ENCODE data around the gene HGD.
"Not testable (repeated sequence)": the region's sequence is repeated elsewhere in the genome, so short reads cannot be mapped to it uniquely, and the experiment has no call there.

Gene HGD

DNA sequence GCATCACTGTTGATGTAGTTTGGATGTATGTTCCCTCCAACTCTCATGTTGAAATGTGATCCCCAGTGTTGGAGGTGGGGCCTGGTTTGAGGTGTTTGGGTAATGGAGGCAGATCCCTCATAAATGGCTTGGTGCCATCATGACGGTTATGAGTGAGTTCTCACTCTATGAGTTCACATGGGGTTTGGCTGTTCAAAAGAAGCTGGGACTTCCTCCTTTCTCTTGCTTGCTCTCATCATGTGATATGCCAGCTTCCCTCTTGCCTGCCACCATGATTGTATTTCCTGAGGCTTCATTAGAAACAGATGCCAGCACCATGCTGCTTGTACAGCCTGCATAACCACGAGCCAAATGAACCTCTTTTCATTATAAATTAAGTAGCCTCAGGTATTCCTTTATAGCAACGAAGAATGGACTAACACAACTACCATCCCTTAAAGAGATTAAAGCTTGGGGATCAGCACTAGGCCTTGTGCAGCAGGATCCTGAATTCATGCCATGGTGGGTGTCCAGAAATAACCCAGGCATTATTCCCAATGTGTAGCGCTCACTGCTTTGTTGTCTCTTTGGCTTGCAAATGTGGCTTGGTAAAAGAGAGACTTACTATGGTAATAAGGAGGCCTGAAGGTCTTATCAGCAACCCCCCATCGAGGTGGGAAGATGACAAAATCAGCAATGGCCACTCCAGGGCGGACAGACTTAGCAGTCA is 44.0 kb downstream of the HGD start:
- DNase-seq, result peak; percentile 83

GRCh38 chr3:120636795-120637401 is 45.1 kb downstream of the HGD start:
- DNase-seq, result peak; percentile 10

DNA sequence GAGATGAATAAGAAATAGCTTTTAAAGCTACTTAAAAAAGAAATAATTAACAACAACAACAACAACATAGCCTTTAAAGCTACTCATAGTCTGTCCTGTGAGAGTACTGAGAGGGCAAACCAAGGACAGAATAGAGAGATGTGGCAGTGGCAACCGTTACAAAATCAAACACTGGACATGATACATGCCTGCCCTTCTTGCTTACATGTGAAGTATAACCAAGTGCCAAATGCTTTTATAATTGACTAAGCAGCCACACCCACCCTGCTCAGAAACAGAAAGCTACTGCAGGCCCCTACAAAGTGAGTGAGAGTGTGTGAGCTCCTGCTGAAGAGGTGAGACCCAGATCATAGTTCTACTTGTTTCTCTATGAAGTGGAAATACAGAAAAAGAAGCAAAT is 47.5 kb downstream of the HGD start:
- DNase-seq, result no peak

DNA sequence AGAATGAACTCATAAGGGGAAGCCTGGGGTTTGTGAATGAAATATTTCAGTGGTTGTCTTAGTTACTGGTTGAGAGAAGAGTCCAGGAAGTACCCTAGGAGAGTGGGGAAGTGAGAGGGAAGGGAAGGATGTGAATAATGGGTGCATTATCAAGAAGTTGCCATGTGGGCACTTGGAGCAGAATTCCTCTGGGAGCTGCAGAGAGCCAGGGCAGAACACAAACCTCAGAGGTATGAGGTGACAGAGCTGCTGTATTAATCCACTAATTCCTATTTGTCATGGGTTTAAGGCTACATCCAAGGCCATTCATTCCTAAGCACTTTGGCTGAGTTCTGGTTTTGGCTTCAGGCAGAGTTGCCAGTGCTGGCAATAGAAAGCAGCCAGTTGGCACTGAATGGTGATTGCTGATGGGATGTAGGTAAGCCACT is 56.9 kb downstream of the HGD start:
- DNase-seq, result no peak

- no peak for DNase-seq
Measured at GRCh38 chr3:120623727-120624093, 58.3 kb downstream of the HGD start.

- DNase-seq, result no peak
Measured at GRCh38 chr3:120622870-120623726, 58.9 kb downstream of the HGD start.

- no peak for DNase-seq
Measured at GRCh38 chr3:120622457-120622856, 59.6 kb downstream of the HGD start.

DNA sequence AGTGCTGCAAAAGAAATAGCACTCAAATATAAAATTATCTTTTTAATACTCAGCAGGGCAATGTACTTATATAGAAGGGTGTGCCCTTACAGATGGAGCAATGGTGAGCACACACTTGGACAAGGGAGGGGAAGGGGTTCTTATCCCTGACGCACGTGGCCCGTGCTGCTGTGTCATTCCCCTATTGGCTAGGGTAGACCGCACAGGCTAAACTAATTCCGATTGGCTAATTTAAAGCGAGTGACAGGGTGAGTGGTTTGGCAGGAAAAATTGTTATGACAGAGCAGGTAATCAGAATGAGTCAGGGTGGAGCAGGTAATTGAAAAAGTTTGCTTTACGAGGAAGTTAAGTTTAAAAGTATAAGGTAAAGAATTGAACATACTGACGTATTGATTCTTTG is 65.3 kb downstream of the HGD start:
- not testable (repeated sequence) for DNase-seq

DNA sequence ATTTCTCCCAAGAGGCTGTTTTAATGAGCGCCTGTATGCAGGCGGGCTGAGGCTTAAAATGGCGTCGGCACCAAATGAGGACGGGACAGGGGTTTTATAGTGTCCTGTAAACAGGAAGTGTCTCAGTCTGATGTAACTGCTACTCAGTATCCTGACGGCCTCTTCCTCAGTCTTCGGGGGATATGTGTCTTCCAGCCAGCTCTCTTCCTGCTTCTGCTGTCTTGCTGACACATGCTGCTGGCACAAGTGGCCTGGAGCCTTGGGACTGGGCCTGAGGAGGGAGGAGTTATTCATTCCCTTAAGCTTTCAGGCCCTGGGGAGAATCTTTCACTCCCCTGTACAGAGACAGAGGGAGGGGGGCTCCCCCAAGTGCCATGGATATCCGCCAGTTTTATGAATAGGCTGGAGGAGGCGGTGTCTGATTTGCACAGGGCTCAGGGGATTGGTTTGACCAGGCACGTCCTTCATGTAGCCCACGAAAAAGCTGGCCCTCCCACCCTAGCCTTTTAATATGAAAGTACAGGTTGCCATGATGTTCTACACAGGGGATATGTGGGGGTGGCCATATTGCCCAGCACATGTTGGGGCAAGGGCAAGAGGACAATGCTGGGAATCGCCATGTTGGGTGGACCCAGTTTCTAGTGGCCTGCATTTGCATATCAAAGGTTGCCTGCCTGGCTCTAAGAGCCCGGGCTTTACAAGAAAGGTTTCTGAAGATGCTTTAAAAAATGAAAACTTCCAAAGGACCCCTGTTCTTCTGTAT is 66.0 kb downstream of the HGD start:
- DNase-seq, result peak; percentile 84

- DNase-seq, result no peak
Measured at GRCh38 chr3:120614765-120615164, 67.3 kb downstream of the HGD start.

DNA sequence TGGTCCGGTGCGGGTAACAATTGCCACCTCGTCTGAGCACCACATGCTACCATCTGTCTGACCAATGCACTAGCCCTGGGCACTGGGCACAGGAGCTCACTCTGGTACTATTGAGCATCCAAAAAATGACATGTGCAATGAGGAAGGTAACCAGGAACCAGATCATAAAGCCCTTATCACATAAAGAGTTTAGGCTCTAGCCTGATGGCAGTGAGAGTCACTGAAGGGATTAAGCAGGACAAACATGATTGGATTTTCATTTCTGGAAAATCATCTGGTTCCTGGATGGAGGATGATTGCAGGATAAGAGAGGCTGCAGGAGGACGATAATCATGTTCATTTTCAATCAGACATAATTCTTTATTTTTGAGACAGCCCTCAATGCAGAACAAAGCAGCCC is 73.5 kb downstream of the HGD start:
- DNase-seq, result no peak

DNA sequence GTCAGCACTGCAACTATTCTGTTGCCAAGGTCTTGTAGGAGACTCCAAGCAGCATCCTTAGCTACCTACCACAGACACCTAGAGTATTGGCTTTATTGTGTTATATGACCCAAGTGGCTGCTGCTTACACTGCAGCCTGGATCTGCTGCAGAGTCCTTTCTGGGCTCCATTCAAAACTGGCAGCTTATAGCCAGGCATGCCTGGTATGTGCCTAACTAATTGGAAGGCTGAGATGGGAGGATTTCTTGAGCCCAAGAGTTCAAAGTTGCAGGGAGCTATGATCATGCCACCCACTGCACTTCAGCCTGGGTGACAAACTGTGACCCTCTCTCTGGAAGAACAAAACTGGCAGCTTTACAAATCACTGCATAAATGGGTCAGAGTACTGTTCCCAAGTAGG is 77.3 kb downstream of the HGD start:
- DNase-seq, result no peak

GRCh38 chr3:120604382-120604781 is 77.7 kb downstream of the HGD start:
- no peak for DNase-seq

DNA sequence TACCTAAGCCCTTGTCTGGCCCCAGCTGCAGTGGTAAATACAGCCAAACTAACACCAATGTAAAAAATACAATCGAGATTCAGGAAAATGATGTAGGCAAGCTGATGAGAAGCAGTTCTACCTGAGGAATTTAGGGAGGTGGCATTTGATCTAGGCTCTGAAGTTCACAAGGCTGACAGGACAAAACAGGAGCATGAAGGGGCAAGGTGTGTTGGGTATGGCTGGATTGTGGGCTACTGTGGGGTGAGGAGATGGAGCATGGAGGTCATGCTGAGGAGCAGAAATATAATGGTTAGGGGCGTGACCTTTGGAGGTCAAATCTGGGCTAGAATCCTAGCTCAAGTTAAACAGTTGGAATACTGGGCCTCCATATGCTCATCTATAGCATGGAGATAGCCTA is 79.4 kb downstream of the HGD start:
- DNase-seq, result no peak

GRCh38 chr3:120601554-120601953 is 80.5 kb downstream of the HGD start:
- no peak for DNase-seq

GRCh38 chr3:120599211-120599610 is 82.8 kb downstream of the HGD start:
- no peak for DNase-seq

DNA sequence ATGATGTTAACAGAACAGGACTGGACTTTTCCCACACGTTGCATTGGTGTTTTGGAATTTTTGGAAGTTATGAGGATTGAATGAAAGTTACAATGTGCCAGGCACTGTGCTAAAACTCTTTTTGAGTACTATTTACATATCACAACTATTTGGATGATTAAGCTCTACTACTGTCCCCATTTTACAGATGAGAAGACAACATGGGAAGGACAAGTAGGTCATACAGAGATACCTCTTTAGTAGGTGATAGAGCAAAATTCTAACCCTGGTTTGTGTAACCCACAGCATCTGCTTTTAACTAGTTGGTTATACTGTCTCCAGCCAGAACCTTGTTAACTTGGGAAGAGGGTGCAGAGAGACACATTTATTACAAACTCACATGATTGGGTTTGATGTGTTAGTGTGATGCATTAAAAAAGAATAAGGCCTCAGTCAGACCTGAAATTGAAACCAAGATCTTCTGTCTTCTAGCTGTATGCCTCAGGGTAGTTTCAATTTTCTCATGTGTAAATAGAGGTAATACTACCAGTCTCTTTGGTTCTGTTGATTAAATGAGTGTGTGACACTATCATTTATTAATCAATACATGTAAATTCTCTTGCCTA is 84.5 kb downstream of the HGD start:
- no peak for DNase-seq

DNA sequence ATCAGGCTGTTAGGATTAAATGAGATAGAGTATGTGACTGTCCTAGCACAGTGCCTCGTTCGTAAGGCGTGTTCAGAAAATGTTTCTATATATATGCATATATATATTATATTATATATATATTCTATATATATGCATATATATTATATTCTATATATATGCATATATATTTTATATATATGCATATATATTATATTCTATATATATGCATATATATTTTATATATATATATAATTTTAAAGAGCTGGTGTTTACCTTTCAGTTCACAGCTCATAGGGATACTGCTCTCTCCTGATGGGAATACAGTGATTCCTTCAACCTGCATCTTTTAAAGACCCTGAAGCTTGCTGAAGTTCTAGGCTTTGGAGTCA is 85.2 kb downstream of the HGD start:
- DNase-seq, result no peak

DNA sequence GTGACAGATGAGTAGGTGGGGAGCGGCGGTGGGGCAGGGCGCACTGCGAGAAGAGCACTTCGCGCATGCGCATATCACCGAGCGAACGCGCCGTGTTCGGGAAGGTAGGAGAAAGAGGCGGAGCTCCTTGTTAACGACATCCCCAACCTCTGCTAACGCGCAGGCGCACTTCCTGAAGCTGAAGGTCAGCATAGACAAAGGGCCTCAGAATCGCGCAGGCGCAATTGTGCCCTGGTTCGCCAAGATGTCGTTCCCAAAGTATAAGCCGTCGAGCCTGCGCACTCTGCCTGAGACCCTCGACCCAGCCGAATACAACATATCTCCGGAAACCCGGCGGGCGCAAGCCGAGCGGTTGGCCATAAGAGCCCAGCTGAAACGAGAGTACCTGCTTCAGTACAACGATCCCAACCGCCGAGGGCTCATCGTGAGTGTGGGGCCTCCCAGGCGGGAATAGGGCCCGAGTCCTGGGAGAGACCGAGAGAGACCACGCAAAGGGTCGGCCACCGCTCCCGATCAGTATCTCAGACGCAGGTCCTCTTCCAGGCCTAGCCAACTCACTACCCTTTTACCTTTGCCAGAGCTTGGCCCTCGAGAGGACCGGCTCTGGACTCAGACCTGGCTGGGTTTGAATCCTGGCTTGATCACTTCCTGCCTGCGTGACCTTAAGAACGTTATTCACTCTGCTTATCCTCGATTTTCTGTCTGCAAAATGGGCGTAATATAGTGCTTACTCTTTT is 85.8 kb downstream of the HGD start, which contains the start of gene NDUFB4:
TSS of gene NDUFB4 (plus strand) at position 221 of the 737 bp plus-strand sequence. CDS start at position 245, 24 bp downstream.
- peak; percentile 99 for DNase-seq

DNA sequence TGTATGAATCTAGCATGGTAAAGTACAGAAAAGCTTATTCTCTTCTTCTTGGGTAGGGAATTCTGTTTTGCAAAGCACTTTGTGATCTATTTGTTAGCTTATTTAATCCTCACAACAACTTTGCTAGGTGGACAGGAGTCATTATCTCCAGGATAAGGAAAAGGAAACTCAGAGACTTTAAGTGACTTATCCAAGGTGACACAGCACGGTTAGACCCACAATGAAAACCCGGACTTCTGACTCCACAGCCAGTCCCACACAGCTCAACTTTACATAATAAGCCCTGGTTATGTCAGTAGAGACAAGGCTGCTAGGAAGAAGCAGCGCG is 86.3 kb downstream of the HGD start:
- DNase-seq, result no peak

DNA sequence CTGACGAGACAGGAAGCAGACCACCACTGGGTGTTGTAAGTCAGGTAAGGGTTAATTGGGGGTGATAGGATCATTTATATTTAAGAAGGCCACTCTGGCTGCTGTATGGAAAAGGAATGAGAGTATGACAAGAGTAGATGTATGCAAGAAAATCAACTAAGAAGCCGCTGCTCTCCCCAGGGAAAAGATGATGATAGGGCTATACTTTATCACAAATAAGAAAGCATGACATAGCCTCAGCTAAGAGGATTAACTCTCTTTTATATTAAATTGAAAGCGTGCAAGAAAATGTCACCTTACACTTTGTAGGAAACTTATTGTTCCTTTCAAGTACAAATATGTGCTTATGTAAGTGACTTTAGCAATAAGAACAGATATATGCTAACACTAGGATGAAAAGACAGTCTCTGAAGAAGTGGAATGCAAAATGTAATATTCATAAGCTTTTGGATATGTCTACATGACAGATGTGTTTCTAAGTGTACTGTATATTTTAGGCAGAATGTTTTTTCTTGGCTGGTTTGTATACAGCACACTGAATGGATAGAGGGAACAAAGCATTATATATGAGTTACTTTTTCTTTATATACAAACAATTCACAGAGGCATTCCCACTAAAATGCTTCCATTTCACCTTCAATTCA is 94.6 kb downstream of the HGD start:
- no peak for DNase-seq

Data from NCI-H2029 (cell line).